MG63 (cell line): ENCODE results near the gene LMO3. TPM values are rescaled to one million over a fixed set of nuclear protein-coding genes. Genes with fewer than 3 reads are reported as not detected.

Experiments used
- DNase-seq: peaks from one replicate; pipeline ENCODE4 v3.0.0-alpha.2; 2020
- H3K27me3 ChIP-seq: fragments of 250-450 bp; sonication (Bioruptor Pico); 2 replicates; pipeline ENCODE4 v1.5.1; 2020; ENCODE audit warnings: mild to moderate bottlenecking, moderate library complexity
- H3K36me3 ChIP-seq: fragments of 250-450 bp; sonication (Bioruptor Pico); 2 replicates; pipeline ENCODE4 v1.5.1; 2020; ENCODE audit warnings: mild to moderate bottlenecking, moderate library complexity
- H3K4me3 ChIP-seq: fragments of 250-450 bp; sonication (Bioruptor Pico); 2 replicates; pipeline ENCODE4 v1.5.1; 2020; ENCODE audit warnings: mild to moderate bottlenecking, moderate library complexity
- H3K9me3 ChIP-seq: fragments of 250-450 bp; sonication (Bioruptor Pico); 2 replicates; pipeline ENCODE4 v1.5.1; 2020; ENCODE audit warnings: mild to moderate bottlenecking, moderate library complexity
- total RNA-seq: library from RNA; depleted of rRNA; stranded (reverse); fragments of >200 nt; shearing (Covaris generic); gene quantifications from 2 replicates; pipeline ENCODE4 v1.2.3, GENCODE V29; 2014; ENCODE audit warnings: low replicate concordance; rRNA removed

LMO3 gene
- total RNA-seq, result not detected in 2 replicates

GRCh38 chr12:16606117-16606200 lies at the start of gene LMO3:
TSS of gene LMO3 (minus strand) at chr12:16606162. CDS start at chr12:16600860, 5,302 bp downstream.
- no peak for DNase-seq
- Histone ChIP-seq H3K27me3 (peaks cover 3% of the 10 kb centered on the region), H3K36me3 (no peaks in the 10 kb centered on the region), H3K9me3 (no peaks in the 10 kb centered on the region), H3K4me3 (peak within 1 kb of the TSS; percentile 44)

GRCh38 chr12:16636435-16637055 lies 30.6 kb upstream of the LMO3 start:
- H3K27me3 ChIP-seq, result no peaks in the 10 kb centered on the region
- no peak overlapping the region for H3K4me3 ChIP-seq
- no peaks in the 10 kb centered on the region for H3K9me3 ChIP-seq
- H3K36me3 ChIP-seq, result no peaks in the 10 kb centered on the region
- DNase-seq, result no peak

- Histone ChIP-seq H3K4me3 (no peak overlapping the region), H3K9me3 (no peaks in the 10 kb centered on the region), H3K27me3 (no peaks in the 10 kb centered on the region), H3K36me3 (no peaks in the 10 kb centered on the region)
- no peak for DNase-seq
These were observed 28.8 kb upstream of the LMO3 start for GRCh38 chr12:16634786-16635185.

GRCh38 chr12:16626991-16627390 lies 21.0 kb upstream of the LMO3 start:
- Histone ChIP-seq H3K27me3 (no peaks in the 10 kb centered on the region), H3K9me3 (no peaks in the 10 kb centered on the region), H3K36me3 (no peaks in the 10 kb centered on the region), H3K4me3 (no peak overlapping the region)
- no peak for DNase-seq

GRCh38 chr12:16622338-16622737 lies 16.4 kb upstream of the LMO3 start:
- no peaks in the 10 kb centered on the region for H3K36me3 ChIP-seq
- H3K9me3 ChIP-seq, result no peaks in the 10 kb centered on the region
- no peak overlapping the region for H3K4me3 ChIP-seq
- H3K27me3 ChIP-seq, result no peaks in the 10 kb centered on the region
- DNase-seq, result no peak

GRCh38 chr12:16619537-16619936 lies 13.6 kb upstream of the LMO3 start:
- Histone ChIP-seq H3K36me3 (no peaks in the 10 kb centered on the region), H3K9me3 (no peaks in the 10 kb centered on the region), H3K4me3 (no peak overlapping the region), H3K27me3 (no peaks in the 10 kb centered on the region)
- DNase-seq, result no peak

- H3K4me3 ChIP-seq, result no peak overlapping the region
- no peaks in the 10 kb centered on the region for H3K27me3 ChIP-seq
- no peak for DNase-seq
- no peaks in the 10 kb centered on the region for H3K36me3 ChIP-seq
- no peaks in the 10 kb centered on the region for H3K9me3 ChIP-seq
These were observed 12.3 kb upstream of the LMO3 start for GRCh38 chr12:16618256-16618655.

GRCh38 chr12:16613199-16613598 lies 7.2 kb upstream of the LMO3 start:
- no peak for DNase-seq
- H3K36me3 ChIP-seq, result no peaks in the 10 kb centered on the region
- no peaks in the 10 kb centered on the region for H3K9me3 ChIP-seq

GRCh38 chr12:16612647-16613046 lies 6.7 kb upstream of the LMO3 start:
- Histone ChIP-seq H3K4me3 (no peak overlapping the region), H3K27me3 (peaks cover 3% of the 10 kb centered on the region; the same call in 1 of the 2 replicates), H3K9me3 (no peaks in the 10 kb centered on the region), H3K36me3 (no peaks in the 10 kb centered on the region)
- no peak for DNase-seq

More at GRCh38 chr12:16613199-16613598, 7.2 kb upstream of the LMO3 start:
- peaks cover 3% of the 10 kb centered on the region; the same call in 1 of the 2 replicates for H3K27me3 ChIP-seq
- H3K4me3 ChIP-seq, result no peak overlapping the region

- no peaks in the 10 kb centered on the region for H3K36me3 ChIP-seq
- no peak overlapping the region for H3K4me3 ChIP-seq
- DNase-seq, result no peak
- H3K27me3 ChIP-seq, result peaks cover 3% of the 10 kb centered on the region; the same call in 1 of the 2 replicates
- no peaks in the 10 kb centered on the region for H3K9me3 ChIP-seq
These were observed 5.2 kb upstream of the LMO3 start for GRCh38 chr12:16611146-16611545.

- Histone ChIP-seq H3K4me3 (no peak overlapping the region), H3K36me3 (no peaks in the 10 kb centered on the region), H3K9me3 (no peaks in the 10 kb centered on the region), H3K27me3 (peaks cover 3% of the 10 kb centered on the region)
- DNase-seq, result no peak
These were observed 4.8 kb upstream of the LMO3 start for GRCh38 chr12:16610743-16611142.

GRCh38 chr12:16610001-16610585 lies 4.1 kb upstream of the LMO3 start:
- H3K27me3 ChIP-seq, result peaks cover 3% of the 10 kb centered on the region
- H3K4me3 ChIP-seq, result no peak overlapping the region
- no peaks in the 10 kb centered on the region for H3K36me3 ChIP-seq
- no peaks in the 10 kb centered on the region for H3K9me3 ChIP-seq
- no peak for DNase-seq

GRCh38 chr12:16608946-16609539 lies 3.1 kb upstream of the LMO3 start:
- peak overlapping the region; percentile 43 for H3K4me3 ChIP-seq
- DNase-seq, result no peak
- H3K27me3 ChIP-seq, result peaks cover 3% of the 10 kb centered on the region
- no peaks in the 10 kb centered on the region for H3K36me3 ChIP-seq
- no peaks in the 10 kb centered on the region for H3K9me3 ChIP-seq

- Histone ChIP-seq H3K9me3 (no peaks in the 10 kb centered on the region), H3K36me3 (no peaks in the 10 kb centered on the region), H3K4me3 (no peak overlapping the region), H3K27me3 (peaks cover 3% of the 10 kb centered on the region)
- DNase-seq, result no peak
These were observed 2.2 kb upstream of the LMO3 start for GRCh38 chr12:16607906-16608775.

- H3K4me3 ChIP-seq, result no peak overlapping the region
- DNase-seq, result no peak
- H3K27me3 ChIP-seq, result peaks cover 3% of the 10 kb centered on the region
- no peaks in the 10 kb centered on the region for H3K36me3 ChIP-seq
- H3K9me3 ChIP-seq, result no peaks in the 10 kb centered on the region
These were observed 1.0 kb upstream of the LMO3 start for GRCh38 chr12:16606991-16607390.

- DNase-seq, result peak; percentile 46
- Histone ChIP-seq H3K4me3 (peak overlapping the region; percentile 44), H3K36me3 (no peaks in the 10 kb centered on the region)
These were observed 363 bp upstream of the LMO3 start for GRCh38 chr12:16606201-16606849.

GRCh38 chr12:16605642-16606116 lies 283 bp downstream of the LMO3 start:
- no peaks in the 10 kb centered on the region for H3K36me3 ChIP-seq
- peak overlapping the region; percentile 44 for H3K4me3 ChIP-seq
- peak; percentile 12 for DNase-seq
- H3K27me3 ChIP-seq, result peaks cover 3% of the 10 kb centered on the region
- no peaks in the 10 kb centered on the region for H3K9me3 ChIP-seq

More at GRCh38 chr12:16606201-16606849, 363 bp upstream of the LMO3 start:
- Histone ChIP-seq H3K9me3 (no peaks in the 10 kb centered on the region), H3K27me3 (peaks cover 3% of the 10 kb centered on the region)
